Mucosa of rectum (tissue), 2 donors: ENCODE measurements around the gene RASSF3.

ENCODE experiments used
- H3K27ac ChIP-seq, 2 donors: one replicate each; pipeline ENCODE4 v1.7.0; 2013; ENCODE audit warnings: inconsistent platforms in 2 of 2, low read depth in 2 of 2, low read length in 2 of 2
- H3K27me3 ChIP-seq, 2 donors: one replicate each; pipeline ENCODE4 v1.7.0; 2013; ENCODE audit warnings: low read length in 2 of 2; ENCODE audit not compliant: control insufficient read depth in 2 of 2, insufficient read depth in 2 of 2
- H3K36me3 ChIP-seq, 2 donors: one replicate each; pipeline ENCODE4 v1.7.0; 2013; ENCODE audit warnings: low read length in 2 of 2; ENCODE audit not compliant: control insufficient read depth in 2 of 2, insufficient read depth in 2 of 2
- H3K4me1 ChIP-seq, 2 donors: one replicate each; pipeline ENCODE4 v1.7.0; 2013; ENCODE audit warnings: low read length in 2 of 2, mild to moderate bottlenecking in 1 of 2; ENCODE audit not compliant: control insufficient read depth in 2 of 2, insufficient read depth in 2 of 2
- H3K4me3 ChIP-seq, 2 donors: one replicate each; pipeline ENCODE4 v1.7.0; 2013; ENCODE audit warnings: low read length in 2 of 2
- H3K9ac ChIP-seq, 2 donors: one replicate each; pipeline ENCODE4 v1.7.0; 2013; ENCODE audit warnings: low read length in 2 of 2, low read depth in 1 of 2, mild to moderate bottlenecking in 1 of 2
- H3K9me3 ChIP-seq, 2 donors: one replicate each; pipeline ENCODE4 v1.7.0; 2013; ENCODE audit warnings: low read length in 2 of 2; ENCODE audit not compliant: control insufficient read depth in 2 of 2
- donor health status: healthy.
- donor health status: Normal muscosa, but diverticular disease.

Gene RASSF3

GRCh38 chr12:64631197-64631596 lies 20.9 kb downstream of the RASSF3 start:
- Histone ChIP-seq H3K4me1 (peaks cover 24% of the 10 kb centered on the region in 2 donors), H3K9ac (no peak overlapping the region), H3K4me3 (no peak overlapping the region), H3K9me3 (no peaks in the 10 kb centered on the region), H3K27me3 (no peaks in the 10 kb centered on the region), H3K27ac (no peak overlapping the region), H3K36me3 (peaks cover 1 to 5% of the 10 kb centered on the region in 2 donors)

- H3K9ac ChIP-seq, result no peak overlapping the region
- H3K27ac ChIP-seq, result peak overlapping the region; percentile 25 to 38
- peaks cover 1 to 5% of the 10 kb centered on the region in 2 donors for H3K36me3 ChIP-seq
- no peak overlapping the region for H3K4me3 ChIP-seq
- H3K27me3 ChIP-seq, result no peaks in the 10 kb centered on the region
- no peaks in the 10 kb centered on the region for H3K9me3 ChIP-seq
- H3K4me1 ChIP-seq, result peaks cover 19 to 32% of the 10 kb centered on the region in 2 donors
Measured at GRCh38 chr12:64633011-64633939, 23.0 kb downstream of the RASSF3 start.

GRCh38 chr12:64633940-64634337 lies 23.6 kb downstream of the RASSF3 start:
- peaks cover 22 to 37% of the 10 kb centered on the region in 2 donors for H3K4me1 ChIP-seq
- no peaks in the 10 kb centered on the region for H3K9me3 ChIP-seq
- no peak overlapping the region for H3K9ac ChIP-seq
- H3K4me3 ChIP-seq, result no peak overlapping the region
- H3K27me3 ChIP-seq, result no peaks in the 10 kb centered on the region
- peak overlapping the region; percentile 25 to 38 for H3K27ac ChIP-seq
- H3K36me3 ChIP-seq, result peaks cover 1 to 5% of the 10 kb centered on the region in 2 donors

- peaks cover 1 to 5% of the 10 kb centered on the region in 2 donors for H3K36me3 ChIP-seq
- peak overlapping the region; percentile 0 to 38 for H3K27ac ChIP-seq
- H3K4me1 ChIP-seq, result peaks cover 27 to 38% of the 10 kb centered on the region in 2 donors
- no peaks in the 10 kb centered on the region for H3K27me3 ChIP-seq
- H3K9me3 ChIP-seq, result no peaks in the 10 kb centered on the region
- H3K9ac ChIP-seq, result no peak overlapping the region
- H3K4me3 ChIP-seq, result no peak overlapping the region
Measured at GRCh38 chr12:64634508-64635092, 24.3 kb downstream of the RASSF3 start.

- H3K4me3 ChIP-seq, result no peak overlapping the region
Measured at GRCh38 chr12:64635356-64635998, 25.2 kb downstream of the RASSF3 start.

GRCh38 chr12:64636856-64637255 lies 26.6 kb downstream of the RASSF3 start:
- Histone ChIP-seq H3K4me1 (peaks cover 27 to 40% of the 10 kb centered on the region in 2 donors), H3K27ac (peak overlapping the region; percentile 33 to 58), H3K9ac (no peak overlapping the region)

More at GRCh38 chr12:64635356-64635998, 25.2 kb downstream of the RASSF3 start:
- H3K9ac ChIP-seq, result no peak overlapping the region
- H3K27ac ChIP-seq, result no peak overlapping the region
- H3K9me3 ChIP-seq, result no peaks in the 10 kb centered on the region
- no peaks in the 10 kb centered on the region for H3K27me3 ChIP-seq
- peaks cover 1 to 5% of the 10 kb centered on the region in 2 donors for H3K36me3 ChIP-seq
- H3K4me1 ChIP-seq, result peaks cover 27 to 40% of the 10 kb centered on the region in 2 donors

GRCh38 chr12:64639466-64639865 lies 29.2 kb downstream of the RASSF3 start:
- no peaks in the 10 kb centered on the region for H3K36me3 ChIP-seq
- no peak overlapping the region for H3K4me3 ChIP-seq
- no peaks in the 10 kb centered on the region for H3K9me3 ChIP-seq
- peak overlapping the region in 1 of 2 donors; percentile 3 for H3K27ac ChIP-seq
- H3K4me1 ChIP-seq, result peaks cover 20 to 31% of the 10 kb centered on the region in 2 donors
- H3K9ac ChIP-seq, result no peak overlapping the region
- no peaks in the 10 kb centered on the region for H3K27me3 ChIP-seq

More at GRCh38 chr12:64636856-64637255, 26.6 kb downstream of the RASSF3 start:
- Histone ChIP-seq H3K27me3 (no peaks in the 10 kb centered on the region), H3K4me3 (no peak overlapping the region), H3K9me3 (no peaks in the 10 kb centered on the region), H3K36me3 (no peaks in the 10 kb centered on the region)

- H3K4me3 ChIP-seq, result no peak overlapping the region
- peaks cover 6 to 18% of the 10 kb centered on the region in 2 donors for H3K4me1 ChIP-seq
- H3K27me3 ChIP-seq, result no peaks in the 10 kb centered on the region
- no peaks in the 10 kb centered on the region for H3K9me3 ChIP-seq
- no peak overlapping the region for H3K9ac ChIP-seq
- no peak overlapping the region for H3K27ac ChIP-seq
- no peaks in the 10 kb centered on the region for H3K36me3 ChIP-seq
Measured at GRCh38 chr12:64646318-64646717, 36.0 kb downstream of the RASSF3 start.

GRCh38 chr12:64649487-64649886 lies 39.2 kb downstream of the RASSF3 start:
- Histone ChIP-seq H3K9me3 (no peaks in the 10 kb centered on the region), H3K9ac (no peak overlapping the region), H3K36me3 (no peaks in the 10 kb centered on the region), H3K4me1 (peaks cover 17 to 26% of the 10 kb centered on the region in 2 donors), H3K27ac (peak overlapping the region in 1 of 2 donors; percentile 61), H3K27me3 (no peaks in the 10 kb centered on the region), H3K4me3 (no peak overlapping the region)

GRCh38 chr12:64650762-64651161 lies 40.5 kb downstream of the RASSF3 start:
- Histone ChIP-seq H3K4me3 (peak overlapping the region in 1 of 2 donors; percentile 5), H3K27ac (peak overlapping the region; percentile 46 to 61), H3K27me3 (no peaks in the 10 kb centered on the region), H3K9me3 (no peaks in the 10 kb centered on the region), H3K9ac (no peak overlapping the region), H3K4me1 (peaks cover 17 to 26% of the 10 kb centered on the region in 2 donors), H3K36me3 (no peaks in the 10 kb centered on the region)
